SK-N-SH (cell line): Measurements from ENCODE around the gene MORN5.

Experiments used
- EP300 ChIP-seq, 2 experiments: IDR thresholded peaks; 2 replicates each; pipeline versions ENCODE4 v1.4.0 to v1.6.1; 2012; ENCODE audit warnings: borderline replicate concordance in 1 of 2, low read depth in 1 of 2, low read length in 1 of 2
- FOXM1 ChIP-seq: IDR thresholded peaks from 2 replicates; pipeline ENCODE4 v1.4.0; 2012; ENCODE audit warnings: low read depth, mild to moderate bottlenecking
- POLR2AphosphoS5 ChIP-seq: IDR thresholded peaks from 2 replicates; pipeline ENCODE4 v1.6.1; 2012; ENCODE audit warnings: low read depth, low read length
- RAD21 ChIP-seq: IDR thresholded peaks from 2 replicates; pipeline ENCODE4 v1.6.1; 2012; ENCODE audit warnings: mild to moderate bottlenecking, low read length
- RFX5 ChIP-seq: IDR thresholded peaks from 2 replicates; pipeline ENCODE4 v1.6.1; 2012; ENCODE audit warnings: mild to moderate bottlenecking, improper control_type of control experiment, low read length
- TEAD4 ChIP-seq: IDR thresholded peaks from 2 replicates; pipeline ENCODE4 v1.4.0; 2012; ENCODE audit warnings: mild to moderate bottlenecking, borderline replicate concordance; ENCODE audit not compliant: insufficient read depth
- TF ChIP-seq, protein P1 (sequence below): fragments of 200-600 bp; sonication (generic); IDR thresholded peaks from 2 replicates; pipeline ENCODE4 v1.6.1; 2017; ENCODE audit warnings: antibody characterized with exemption, mild to moderate bottlenecking, moderate library complexity
- TF ChIP-seq, protein P2 (sequence below): fragments of 150-350 bp; IDR thresholded peaks from 2 replicates; pipeline ENCODE4 v1.6.1; 2017; ENCODE audit warnings: antibody characterized with exemption, low read length, low read depth, borderline replicate concordance

DNA sequence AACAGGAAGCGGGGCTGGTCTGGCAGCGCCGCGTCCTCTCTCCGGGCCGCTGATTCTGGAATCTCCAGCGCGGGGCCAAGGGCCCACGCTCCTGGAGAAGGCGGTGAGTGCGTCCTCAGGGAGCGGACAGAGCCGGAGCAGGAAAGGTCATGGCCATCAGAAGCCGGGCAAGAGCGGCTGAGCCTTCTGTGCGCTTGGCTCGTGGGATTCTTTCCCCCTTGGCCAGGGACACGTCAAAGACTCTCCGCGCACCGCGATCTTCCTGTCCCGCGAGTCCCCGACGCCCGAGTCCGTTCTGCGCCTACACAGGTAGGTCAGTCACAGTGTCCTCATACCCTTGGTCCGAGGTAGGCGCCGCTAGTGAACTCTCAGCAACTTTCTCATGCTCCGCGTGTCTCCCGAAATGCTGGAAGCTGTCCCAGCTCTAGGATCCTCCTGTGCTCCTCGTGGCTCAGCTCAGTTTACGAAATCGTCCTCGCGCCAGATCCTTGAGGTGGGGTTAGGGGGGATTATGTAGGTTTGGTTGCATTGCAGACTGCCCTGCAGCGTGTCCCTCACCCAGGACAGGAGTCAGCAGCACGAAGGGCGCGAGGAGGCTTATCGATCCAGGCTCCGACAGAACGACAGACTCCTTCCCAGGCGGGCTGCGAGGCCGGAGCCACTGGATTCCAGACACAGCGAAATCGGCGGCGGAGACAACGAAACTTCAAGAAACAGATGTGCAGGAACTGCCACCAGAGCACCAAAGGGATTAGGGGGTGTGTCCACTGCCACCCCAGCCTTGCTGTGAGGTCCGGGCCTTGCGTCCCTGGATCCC lies 60.4 kb downstream of the MORN5 start:
- no peak for TF ChIP-seq EP300 (IDR thresholded peaks at IDR 0.05; ENCODE audit: borderline replicate concordance in 1 of 2, low read depth in 1 of 2, low read length in 1 of 2)
- TF ChIP-seq, protein P1, sequence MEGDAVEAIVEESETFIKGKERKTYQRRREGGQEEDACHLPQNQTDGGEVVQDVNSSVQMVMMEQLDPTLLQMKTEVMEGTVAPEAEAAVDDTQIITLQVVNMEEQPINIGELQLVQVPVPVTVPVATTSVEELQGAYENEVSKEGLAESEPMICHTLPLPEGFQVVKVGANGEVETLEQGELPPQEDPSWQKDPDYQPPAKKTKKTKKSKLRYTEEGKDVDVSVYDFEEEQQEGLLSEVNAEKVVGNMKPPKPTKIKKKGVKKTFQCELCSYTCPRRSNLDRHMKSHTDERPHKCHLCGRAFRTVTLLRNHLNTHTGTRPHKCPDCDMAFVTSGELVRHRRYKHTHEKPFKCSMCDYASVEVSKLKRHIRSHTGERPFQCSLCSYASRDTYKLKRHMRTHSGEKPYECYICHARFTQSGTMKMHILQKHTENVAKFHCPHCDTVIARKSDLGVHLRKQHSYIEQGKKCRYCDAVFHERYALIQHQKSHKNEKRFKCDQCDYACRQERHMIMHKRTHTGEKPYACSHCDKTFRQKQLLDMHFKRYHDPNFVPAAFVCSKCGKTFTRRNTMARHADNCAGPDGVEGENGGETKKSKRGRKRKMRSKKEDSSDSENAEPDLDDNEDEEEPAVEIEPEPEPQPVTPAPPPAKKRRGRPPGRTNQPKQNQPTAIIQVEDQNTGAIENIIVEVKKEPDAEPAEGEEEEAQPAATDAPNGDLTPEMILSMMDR = no peak
- TF ChIP-seq POLR2AphosphoS5 = no peak
- TF ChIP-seq FOXM1 = no peak
- no peak for TF ChIP-seq RFX5
- no peak for TF ChIP-seq TEAD4
- no peak for TF ChIP-seq RAD21
- TF ChIP-seq, protein P2, sequence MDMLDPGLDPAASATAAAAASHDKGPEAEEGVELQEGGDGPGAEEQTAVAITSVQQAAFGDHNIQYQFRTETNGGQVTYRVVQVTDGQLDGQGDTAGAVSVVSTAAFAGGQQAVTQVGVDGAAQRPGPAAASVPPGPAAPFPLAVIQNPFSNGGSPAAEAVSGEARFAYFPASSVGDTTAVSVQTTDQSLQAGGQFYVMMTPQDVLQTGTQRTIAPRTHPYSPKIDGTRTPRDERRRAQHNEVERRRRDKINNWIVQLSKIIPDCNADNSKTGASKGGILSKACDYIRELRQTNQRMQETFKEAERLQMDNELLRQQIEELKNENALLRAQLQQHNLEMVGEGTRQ = no peak
